Neural progenitor cell (in vitro differentiated cells): ENCODE results near the gene YOD1.

Source experiments
- EZH2 ChIP-seq: fragments of 200-600 bp; sonication (generic); IDR thresholded peaks from 2 replicates; pipeline ENCODE4 v1.6.1; 2017; ENCODE audit warnings: antibody characterized with exemption, mild to moderate bottlenecking, moderate library complexity
- TF ChIP-seq, protein P1 (sequence below): fragments of 200-600 bp; sonication (generic); IDR thresholded peaks from 2 replicates; pipeline ENCODE4 v1.5.1; 2017; ENCODE audit warnings: antibody characterized with exemption, mild to moderate bottlenecking

DNA sequence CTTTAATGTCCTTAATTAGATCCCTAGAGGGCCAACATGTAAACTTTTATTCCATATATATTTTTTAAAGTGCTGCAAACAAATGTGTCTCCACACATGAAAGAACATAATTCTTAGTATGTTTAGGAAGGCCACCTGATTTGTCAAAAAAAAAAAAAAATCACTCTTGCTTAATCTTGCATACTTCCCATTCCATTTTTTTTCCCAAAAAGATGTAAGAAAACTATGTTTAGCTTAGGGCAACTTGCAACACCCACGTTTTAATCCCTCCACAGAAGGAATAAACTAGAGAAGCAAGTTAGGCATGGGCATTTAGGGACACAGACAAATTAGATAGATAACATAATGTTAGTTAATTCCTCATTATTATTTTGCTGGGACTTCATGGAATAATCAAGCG, 5.6 kb downstream of the YOD1 start:
- TF ChIP-seq, protein P1, sequence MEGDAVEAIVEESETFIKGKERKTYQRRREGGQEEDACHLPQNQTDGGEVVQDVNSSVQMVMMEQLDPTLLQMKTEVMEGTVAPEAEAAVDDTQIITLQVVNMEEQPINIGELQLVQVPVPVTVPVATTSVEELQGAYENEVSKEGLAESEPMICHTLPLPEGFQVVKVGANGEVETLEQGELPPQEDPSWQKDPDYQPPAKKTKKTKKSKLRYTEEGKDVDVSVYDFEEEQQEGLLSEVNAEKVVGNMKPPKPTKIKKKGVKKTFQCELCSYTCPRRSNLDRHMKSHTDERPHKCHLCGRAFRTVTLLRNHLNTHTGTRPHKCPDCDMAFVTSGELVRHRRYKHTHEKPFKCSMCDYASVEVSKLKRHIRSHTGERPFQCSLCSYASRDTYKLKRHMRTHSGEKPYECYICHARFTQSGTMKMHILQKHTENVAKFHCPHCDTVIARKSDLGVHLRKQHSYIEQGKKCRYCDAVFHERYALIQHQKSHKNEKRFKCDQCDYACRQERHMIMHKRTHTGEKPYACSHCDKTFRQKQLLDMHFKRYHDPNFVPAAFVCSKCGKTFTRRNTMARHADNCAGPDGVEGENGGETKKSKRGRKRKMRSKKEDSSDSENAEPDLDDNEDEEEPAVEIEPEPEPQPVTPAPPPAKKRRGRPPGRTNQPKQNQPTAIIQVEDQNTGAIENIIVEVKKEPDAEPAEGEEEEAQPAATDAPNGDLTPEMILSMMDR, result no peak
- no peak for TF ChIP-seq EZH2
